ENCODE results near the gene POLD2. TPM values are rescaled to one million over a fixed set of nuclear protein-coding genes. Genes with fewer than 3 reads are reported as not detected.

POLD2 gene
- total and polyA plus RNA-seq, 7 donors, result 57.3 to 127 (median 87.1) TPM

- WGBS, 3 donors, result 48 to 70% (median 53%) methylated on average over 36 to 41 of the region's 41 CpGs
- peak in 1 of 2 donors; percentile 46 for DNase-seq
- ATAC-seq, result peak in 1 of 4 donors; percentile 8
- Histone ChIP-seq H3K4me1 (peaks cover 18% of the 10 kb centered on the region), H3K9me3 (no peaks in the 10 kb centered on the region), H3K27me3 (ENCODE audit: insufficient read depth in 3 of 3, low read length in 2 of 3) (no peaks in the 10 kb centered on the region), H3K27ac (no peak overlapping the region), H3K4me3 (no peak overlapping the region), H3K36me3 (ENCODE audit: insufficient read depth in 1 of 2, low read depth in 1 of 2) (peaks cover 0 to 30% of the 10 kb centered on the region in 2 donors)
- intact Hi-C loops (cut with DNase I), result no loop called here
- no peak for TF ChIP-seq CTCF (IDR thresholded peaks at IDR 0.05)
These were observed 10.9 kb downstream of the POLD2 start for GRCh38 chr7:44112231-44112996.

DNA sequence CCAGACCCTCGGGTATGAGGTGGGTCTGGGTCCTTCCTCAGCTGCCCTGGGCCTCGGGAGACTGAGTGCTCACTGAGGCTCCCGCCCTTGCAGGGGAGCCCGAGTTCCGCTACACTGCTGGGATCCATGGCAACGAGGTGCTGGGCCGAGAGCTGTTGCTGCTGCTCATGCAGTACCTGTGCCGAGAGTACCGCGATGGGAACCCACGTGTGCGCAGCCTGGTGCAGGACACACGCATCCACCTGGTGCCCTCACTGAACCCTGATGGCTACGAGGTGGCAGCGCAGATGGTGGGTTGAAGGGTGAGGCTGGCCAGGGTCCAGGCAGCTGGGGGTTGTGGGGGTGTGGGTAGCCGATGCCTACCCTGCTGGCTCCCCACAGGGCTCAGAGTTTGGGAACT lies 11.6 kb downstream of the POLD2 start:
- ATAC-seq (no peak), DNase-seq (no peak)
- H3K4me3 ChIP-seq, result no peak overlapping the region
- H3K36me3 ChIP-seq (ENCODE audit: insufficient read depth in 1 of 2, low read depth in 1 of 2), result peaks cover 0 to 23% of the 10 kb centered on the region in 2 donors
- no peak for TF ChIP-seq CTCF (IDR thresholded peaks at IDR 0.05)
- no peaks in the 10 kb centered on the region for H3K9me3 ChIP-seq
- peaks cover 18% of the 10 kb centered on the region for H3K4me1 ChIP-seq
- WGBS, 3 donors, result 78 to 84% (median 82%) methylated on average over 16 of the region's 16 CpGs
- no peaks in the 10 kb centered on the region for H3K27me3 ChIP-seq (ENCODE audit: insufficient read depth in 3 of 3, low read length in 2 of 3)
- no peak overlapping the region for H3K27ac ChIP-seq
- intact Hi-C loops (cut with DNase I), result no loop called here

DNA sequence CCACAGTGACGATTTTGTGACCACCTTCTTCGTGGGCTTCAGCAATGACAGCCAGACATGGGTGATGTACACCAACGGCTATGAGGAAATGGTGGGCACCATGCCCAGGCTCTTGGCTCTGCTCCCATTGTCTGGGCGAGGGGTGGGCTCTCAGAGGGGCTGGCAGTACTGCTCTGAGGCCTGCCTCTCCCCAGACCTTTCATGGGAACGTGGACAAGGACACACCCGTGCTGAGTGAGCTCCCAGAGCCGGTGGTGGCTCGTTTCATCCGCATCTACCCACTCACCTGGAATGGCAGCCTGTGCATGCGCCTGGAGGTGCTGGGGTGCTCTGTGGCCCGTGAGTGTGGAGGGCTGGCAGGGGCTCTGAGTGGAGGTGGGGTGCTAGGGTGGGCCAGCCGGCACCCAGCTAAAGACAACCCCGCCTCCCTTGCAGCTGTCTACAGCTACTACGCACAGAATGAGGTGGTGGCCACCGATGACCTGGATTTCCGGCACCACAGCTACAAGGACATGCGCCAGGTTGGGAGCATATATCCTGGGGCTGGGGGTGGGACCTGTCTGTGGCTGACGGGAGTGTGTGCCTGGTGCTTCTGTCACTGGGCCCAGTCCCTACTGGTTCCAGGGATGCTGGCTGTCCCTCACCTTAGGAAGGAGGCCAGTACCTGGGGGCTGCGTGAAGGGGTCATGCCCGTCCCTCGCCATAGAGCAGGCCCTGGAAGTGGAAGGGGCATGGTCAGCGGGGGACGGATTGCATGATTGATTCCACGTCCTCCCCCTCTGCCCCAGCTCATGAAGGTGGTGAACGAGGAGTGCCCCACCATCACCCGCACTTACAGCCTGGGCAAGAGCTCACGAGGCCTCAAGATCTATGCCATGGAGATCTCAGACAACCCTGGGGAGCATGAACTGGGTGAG lies 12.4 kb downstream of the POLD2 start:
- 74 to 78% (median 75%) methylated on average over 27 of the region's 27 CpGs for WGBS, 3 donors
- intact Hi-C loops (cut with DNase I), result no loop called here
- peaks cover 0 to 2% (median 2%) of the 10 kb centered on the region in 3 donors for H3K27me3 ChIP-seq (ENCODE audit: insufficient read depth in 3 of 3, low read length in 2 of 3)
- H3K36me3 ChIP-seq (ENCODE audit: insufficient read depth in 1 of 2, low read depth in 1 of 2), result peaks cover 0 to 16% of the 10 kb centered on the region in 2 donors
- TF ChIP-seq CTCF (IDR thresholded peaks at IDR 0.05), result no peak
- H3K9me3 ChIP-seq, result no peaks in the 10 kb centered on the region
- peak in 1 of 2 donors; percentile 49 for DNase-seq
- H3K4me1 ChIP-seq, result peaks cover 18% of the 10 kb centered on the region
- no peak overlapping the region for H3K4me3 ChIP-seq
- no peak for ATAC-seq
- no peak overlapping the region for H3K27ac ChIP-seq

DNA sequence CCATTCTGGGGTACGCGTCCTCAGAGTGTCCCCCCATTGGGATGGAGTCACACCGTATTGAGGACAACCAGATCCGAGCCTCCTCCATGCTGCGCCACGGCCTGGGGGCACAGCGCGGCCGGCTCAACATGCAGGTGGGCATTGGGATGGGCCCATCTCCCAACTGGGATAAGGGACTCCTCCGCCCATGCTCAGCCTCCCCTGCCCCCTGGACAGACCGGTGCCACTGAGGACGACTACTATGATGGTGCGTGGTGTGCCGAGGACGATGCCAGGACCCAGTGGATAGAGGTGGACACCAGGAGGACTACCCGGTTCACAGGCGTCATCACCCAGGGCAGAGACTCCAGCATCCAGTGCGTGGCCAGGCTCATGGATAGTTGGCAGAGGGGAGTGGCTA lies 13.4 kb downstream of the POLD2 start:
- intact Hi-C loops (cut with DNase I), result no loop called here

More for the DNA sequence above, 13.4 kb downstream of the POLD2 start:
- H3K27me3 ChIP-seq (ENCODE audit: insufficient read depth in 3 of 3, low read length in 2 of 3), result peaks cover 0 to 11% (median 2%) of the 10 kb centered on the region in 3 donors
- WGBS, 3 donors, result 91 to 95% (median 93%) methylated on average over 18 of the region's 18 CpGs
- DNase-seq (peak in 1 of 2 donors; percentile 45), ATAC-seq (no peak)
- TF ChIP-seq CTCF (IDR thresholded peaks at IDR 0.05), result no peak
- peaks cover 11% of the 10 kb centered on the region for H3K4me1 ChIP-seq
- H3K36me3 ChIP-seq (ENCODE audit: insufficient read depth in 1 of 2, low read depth in 1 of 2), result peaks cover 0 to 9% of the 10 kb centered on the region in 2 donors
- H3K4me3 ChIP-seq, result no peak overlapping the region
- H3K27ac ChIP-seq, result no peak overlapping the region
- H3K9me3 ChIP-seq, result no peaks in the 10 kb centered on the region

All from psoas muscle (tissue), 8 donors.